ENCODE measurements around the gene SYT8. TPM values are rescaled to one million over a fixed set of nuclear protein-coding genes. Genes with fewer than 3 reads are reported as not detected.

The SYT8 gene
- total RNA-seq, 4 donors from 2014 or later, result not detected

- TF ChIP-seq POLR2A (IDR thresholded peaks at IDR 0.05; ENCODE audit: low read depth) (no peak), POLR2AphosphoS5 (IDR thresholded peaks at IDR 0.05) (no peak), EP300 (IDR thresholded peaks at IDR 0.05) (no peak), CTCF (IDR thresholded peaks at IDR 0.05) (no peak)
- Histone ChIP-seq H3K4me1 (peaks cover 23 to 30% (median 25%) of the 10 kb centered on the region in 4 donors), H3K27me3 (no peaks in the 10 kb centered on the region), H3K4me3 (no peak overlapping the region), H3K27ac (replicated peaks in 1 of 4) (no peak overlapping the region), H3K9me3 (no peaks in the 10 kb centered on the region), H3K36me3 (no peaks in the 10 kb centered on the region)
- intact Hi-C loops (cut with DNase I), result no loop called here
- no peak for DNase-seq (ENCODE audit: extremely low spot score)
- 98% methylated on average over 1 of the region's 1 CpG for WGBS
Observed at GRCh38 chr11:1860108-1860507, 25.3 kb downstream of the SYT8 start.

DNA sequence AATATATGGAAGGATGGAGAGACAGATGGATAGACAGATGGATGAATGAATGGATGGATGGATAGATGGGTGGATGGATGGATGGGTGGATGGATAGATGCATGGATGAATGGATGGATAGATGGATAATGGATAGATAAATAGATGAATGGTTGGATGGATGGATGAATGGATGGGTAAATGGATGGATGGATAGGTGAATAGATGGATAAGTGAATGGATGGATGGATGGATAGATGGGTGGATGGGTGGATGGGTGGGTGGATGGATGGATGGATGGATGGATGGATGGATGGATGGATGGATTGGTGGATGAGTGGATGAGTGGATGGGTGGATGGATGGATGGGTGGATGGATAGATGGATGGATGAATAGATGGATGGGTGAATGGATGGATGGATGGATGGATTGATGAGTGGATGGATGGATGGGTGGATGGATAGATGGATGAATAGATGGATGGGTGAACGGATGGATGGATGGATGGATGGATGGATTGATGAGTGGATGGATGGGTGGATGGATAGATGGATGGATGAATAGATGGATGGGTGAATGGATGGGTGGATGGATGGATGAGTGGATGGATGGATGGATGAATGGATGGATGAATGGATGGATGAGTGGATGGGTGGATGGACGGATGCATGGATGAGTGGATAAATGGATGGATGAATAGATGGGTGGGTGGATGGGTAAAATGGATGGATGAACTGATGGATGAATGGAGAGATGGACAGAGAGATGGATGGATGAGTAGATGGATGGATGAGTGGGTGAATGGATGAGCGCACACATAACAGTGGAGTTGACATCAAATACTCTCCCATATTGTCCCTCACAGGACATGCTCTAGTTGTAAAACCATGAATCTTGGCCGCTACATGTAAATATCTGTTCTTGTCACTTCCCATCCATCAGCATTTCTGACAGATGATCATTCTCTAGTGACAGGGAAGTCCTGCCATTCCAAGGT, 26.9 kb downstream of the SYT8 start:
- Histone ChIP-seq H3K27ac (replicated peaks in 1 of 4) (no peak overlapping the region), H3K9me3 (no peaks in the 10 kb centered on the region), H3K4me1 (peaks cover 27 to 43% (median 40%) of the 10 kb centered on the region in 4 donors), H3K27me3 (no peaks in the 10 kb centered on the region), H3K36me3 (no peaks in the 10 kb centered on the region), H3K4me3 (no peak overlapping the region)
- no peak for TF ChIP-seq POLR2AphosphoS5 (IDR thresholded peaks at IDR 0.05)
- TF ChIP-seq EP300 (IDR thresholded peaks at IDR 0.05), result no peak
- TF ChIP-seq CTCF (IDR thresholded peaks at IDR 0.05), result no peak
- TF ChIP-seq POLR2A (IDR thresholded peaks at IDR 0.05; ENCODE audit: low read depth), result no peak
- WGBS, result 89% methylated on average over 4 of the region's 4 CpGs
- no peak for DNase-seq (ENCODE audit: extremely low spot score)
- intact Hi-C loops (cut with DNase I), result no loop called here

- H3K27ac ChIP-seq (replicated peaks in 1 of 4), result peak overlapping the region; percentile 84 to 87 (median 86)
- H3K4me3 ChIP-seq, result no peak overlapping the region
- no peaks in the 10 kb centered on the region for H3K9me3 ChIP-seq
- TF ChIP-seq POLR2A (IDR thresholded peaks at IDR 0.05; ENCODE audit: low read depth), result no peak
- TF ChIP-seq CTCF (IDR thresholded peaks at IDR 0.05), result no peak
- TF ChIP-seq EP300 (IDR thresholded peaks at IDR 0.05), result no peak
- TF ChIP-seq POLR2AphosphoS5 (IDR thresholded peaks at IDR 0.05), result no peak
- H3K4me1 ChIP-seq, result peaks cover 27 to 52% (median 50%) of the 10 kb centered on the region in 4 donors
- H3K36me3 ChIP-seq, result no peaks in the 10 kb centered on the region
- no peaks in the 10 kb centered on the region for H3K27me3 ChIP-seq
- DNase-seq (ENCODE audit: extremely low spot score), result no peak
- intact Hi-C loops (cut with DNase I), result no loop called here
- WGBS, result 53% methylated on average over 4 of the region's 14 CpGs
Observed at GRCh38 chr11:1862588-1863351, 28.0 kb downstream of the SYT8 start.

DNA sequence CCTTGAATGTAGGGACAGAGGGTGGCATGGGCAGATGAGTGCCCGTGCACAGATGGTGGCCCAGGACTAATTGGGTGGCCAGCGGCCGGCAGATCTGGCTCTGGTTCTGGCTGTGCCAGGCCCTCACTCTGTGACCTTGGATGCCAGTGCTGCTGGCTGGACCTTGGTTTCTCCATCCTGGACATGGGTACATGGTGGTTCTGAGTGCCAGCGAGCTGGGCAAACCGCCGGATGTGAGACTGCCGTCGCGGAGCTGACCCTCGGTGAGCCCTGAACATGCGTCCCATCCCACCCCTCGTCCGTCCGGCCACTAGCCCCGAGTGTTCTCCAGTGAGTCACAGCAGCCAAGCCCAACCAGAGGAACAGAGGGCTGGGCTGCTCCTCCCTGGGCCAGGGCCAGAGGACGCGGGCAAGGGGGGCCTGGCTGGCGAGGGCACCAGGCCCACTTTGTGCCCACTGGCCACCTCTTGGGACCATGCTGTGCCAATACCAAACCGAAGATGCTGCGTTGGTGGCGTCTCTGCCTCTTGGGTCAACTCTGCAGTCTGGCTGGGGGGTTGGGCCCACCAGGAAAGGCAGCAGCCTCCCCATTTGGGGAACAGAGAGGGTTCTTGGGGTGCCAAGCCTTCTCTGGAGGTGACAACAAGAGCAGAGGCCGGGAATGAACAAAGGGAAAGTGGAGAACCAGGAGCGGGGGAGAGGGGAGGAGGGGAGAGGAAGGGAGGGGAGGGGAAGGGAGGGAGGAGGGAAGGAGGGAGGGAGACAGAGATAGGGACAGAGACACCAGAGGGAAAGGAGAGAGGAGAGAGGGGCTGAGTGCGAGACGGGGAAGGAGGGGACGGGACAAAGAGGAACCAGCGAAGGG, 28.8 kb downstream of the SYT8 start:
- intact Hi-C loops (cut with DNase I), result no loop called here
- peak; percentile 64 to 70 for TF ChIP-seq POLR2AphosphoS5 (IDR thresholded peaks at IDR 0.05)
- TF ChIP-seq POLR2A (IDR thresholded peaks at IDR 0.05; ENCODE audit: low read depth), result no peak
- no peaks in the 10 kb centered on the region for H3K9me3 ChIP-seq
- peaks cover 27 to 60% (median 56%) of the 10 kb centered on the region in 4 donors for H3K4me1 ChIP-seq
- no peaks in the 10 kb centered on the region for H3K36me3 ChIP-seq
- peak overlapping the region; percentile 42 to 49 (median 46) for H3K4me3 ChIP-seq
- no peaks in the 10 kb centered on the region for H3K27me3 ChIP-seq
- DNase-seq (ENCODE audit: extremely low spot score), result no peak
- H3K27ac ChIP-seq (replicated peaks in 1 of 4), result peak overlapping the region; percentile 84 to 87 (median 86)
- 11% methylated on average over 15 of the region's 27 CpGs for WGBS
